Activated T-cell treated with anti-CD3 and anti-CD28 coated beads for 1 hour (primary cell): ENCODE data around the gene SSH2.
"Not testable (repeated sequence)": the region's sequence is repeated elsewhere in the genome, so short reads cannot be mapped to it uniquely, and the experiment has no call there.

Experiments used
- DNase-seq: peaks from one replicate; pipeline ENCODE4 v3.0.0-alpha.2; 2020; ENCODE audit warnings: low read depth

The SSH2 gene

DNA sequence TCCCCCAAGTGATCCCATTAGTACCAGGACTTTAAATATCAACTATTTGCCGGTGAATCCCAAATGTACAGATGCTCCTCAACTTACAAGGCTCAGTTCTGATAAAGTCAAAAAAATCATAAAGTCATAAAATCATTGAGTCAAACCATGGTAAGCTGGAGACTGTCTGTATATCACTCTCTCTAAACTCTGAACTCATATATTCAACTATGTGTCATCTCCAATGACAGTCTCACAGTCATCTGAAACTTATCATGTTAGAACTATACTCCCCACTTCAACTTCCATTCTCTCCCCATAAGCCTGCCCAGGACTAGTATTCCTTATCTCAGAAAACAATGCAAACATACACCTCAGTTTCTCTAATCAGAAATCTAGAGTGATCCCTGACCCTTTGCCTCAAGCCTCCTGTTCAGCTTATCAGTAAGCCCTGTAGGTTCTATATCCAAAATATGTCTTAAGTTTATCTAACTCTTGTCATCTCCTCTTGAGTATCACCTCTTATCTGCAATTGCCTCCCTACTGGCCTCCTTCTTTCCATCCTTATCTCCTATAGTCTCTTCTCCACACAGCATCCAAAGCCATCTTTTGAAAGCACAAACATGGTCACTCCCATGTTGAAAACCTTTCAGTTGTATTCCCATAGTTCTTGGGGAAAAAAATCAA is 55.0 kb downstream of the SSH2 start:
- no peak for DNase-seq

DNA sequence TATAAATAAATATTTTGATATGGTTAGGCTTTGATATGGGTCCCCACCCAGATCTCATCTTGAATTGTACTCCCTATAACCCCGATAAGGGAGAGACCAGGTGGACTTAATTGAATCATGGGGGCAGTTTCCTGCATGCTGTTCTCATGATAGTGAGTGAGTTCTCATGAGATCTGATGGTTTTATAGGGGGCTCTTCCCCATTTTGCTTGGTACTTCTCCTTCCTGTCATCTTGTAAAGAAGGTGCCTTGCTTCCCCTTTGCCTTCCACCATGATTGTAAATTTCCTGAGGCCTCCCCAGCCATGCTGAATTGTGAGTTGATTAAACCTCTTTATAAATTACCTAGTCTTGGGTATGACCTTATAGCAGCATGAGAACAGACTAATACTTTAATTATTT is 55.7 kb downstream of the SSH2 start:
- not testable (repeated sequence) for DNase-seq

- DNase-seq = no peak
These were observed 56.6 kb downstream of the SSH2 start for GRCh38 chr17:29873476-29873875.

- no peak for DNase-seq
These were observed 59.1 kb downstream of the SSH2 start for GRCh38 chr17:29870836-29871465.

- DNase-seq = no peak
These were observed 62.3 kb downstream of the SSH2 start for GRCh38 chr17:29867643-29868181.

DNA sequence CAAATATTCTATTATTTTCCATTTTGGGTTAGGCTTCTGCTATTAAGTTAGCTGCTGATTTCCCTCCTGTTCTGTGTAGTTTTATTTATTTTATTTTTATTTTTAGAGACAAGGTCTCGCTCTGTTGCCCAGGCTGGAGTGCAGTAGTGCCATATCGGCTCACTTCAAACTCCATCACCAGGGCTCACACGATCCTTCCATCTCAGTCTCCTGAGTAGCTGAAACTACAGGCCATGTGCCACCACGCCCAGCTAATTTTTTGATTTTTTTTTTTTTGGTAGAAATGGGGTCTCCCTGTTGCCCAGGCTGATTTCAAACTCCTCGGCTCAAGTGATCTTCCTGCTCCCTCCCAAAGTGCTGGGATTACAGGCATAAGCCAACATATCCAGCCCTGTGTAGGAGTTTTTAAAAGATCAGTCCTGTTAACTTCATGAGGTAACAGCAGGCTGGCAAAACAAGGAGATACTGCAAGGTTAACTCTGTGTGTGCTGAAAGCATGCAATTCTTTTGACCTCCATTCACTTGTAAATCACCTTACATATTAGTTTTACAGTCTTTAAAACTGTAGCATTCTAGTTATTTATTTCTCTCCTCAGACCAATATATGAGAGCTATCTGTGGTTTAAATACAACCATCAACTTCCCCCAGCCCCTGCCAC is 63.2 kb downstream of the SSH2 start:
- no peak for DNase-seq

GRCh38 chr17:29864615-29865014 is 65.4 kb downstream of the SSH2 start:
- no peak for DNase-seq

DNA sequence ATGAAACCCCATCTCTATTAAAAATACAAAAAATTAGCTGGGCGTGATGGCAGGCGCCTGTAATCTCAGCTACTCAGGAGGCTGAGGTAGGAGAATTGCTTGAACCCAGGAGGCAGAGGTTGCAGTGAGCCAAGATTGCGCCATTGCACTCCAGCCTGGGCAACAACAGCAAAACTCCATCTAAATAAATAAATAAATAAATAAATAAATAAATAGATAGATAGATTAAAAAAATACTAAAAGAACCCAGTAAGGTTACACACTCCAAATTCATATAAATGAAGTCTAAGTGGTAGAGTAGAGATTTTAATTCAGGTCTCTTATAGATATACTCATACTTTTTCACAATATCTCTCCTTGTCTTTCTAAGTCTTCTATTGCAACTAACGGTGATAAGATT is 65.9 kb downstream of the SSH2 start:
- not testable (repeated sequence) for DNase-seq

- DNase-seq = no peak
These were observed 67.1 kb downstream of the SSH2 start for GRCh38 chr17:29862951-29863350.

- DNase-seq = no peak
These were observed 67.9 kb downstream of the SSH2 start for GRCh38 chr17:29862127-29862526.

DNA sequence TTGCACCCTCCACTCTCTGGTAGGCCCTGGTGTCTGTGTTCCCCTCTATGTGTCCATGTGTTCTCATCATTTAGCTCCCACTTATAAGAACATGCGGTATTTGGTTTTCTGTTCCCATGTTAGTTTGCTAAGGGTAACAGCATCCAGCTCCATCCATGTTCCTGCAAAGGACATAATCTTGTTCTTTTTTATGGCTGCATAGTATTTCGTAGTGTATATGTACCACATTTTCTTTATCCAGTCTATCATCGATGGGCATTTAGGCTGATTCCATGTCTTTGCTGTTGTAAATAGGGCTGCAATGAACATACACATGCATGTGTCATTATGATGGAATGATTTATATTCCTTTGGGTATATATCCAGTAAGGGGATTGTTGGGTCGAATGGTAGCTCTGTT is 70.6 kb downstream of the SSH2 start:
- not testable (repeated sequence) for DNase-seq

- DNase-seq = no peak
These were observed 72.2 kb downstream of the SSH2 start for GRCh38 chr17:29857823-29858222.

DNA sequence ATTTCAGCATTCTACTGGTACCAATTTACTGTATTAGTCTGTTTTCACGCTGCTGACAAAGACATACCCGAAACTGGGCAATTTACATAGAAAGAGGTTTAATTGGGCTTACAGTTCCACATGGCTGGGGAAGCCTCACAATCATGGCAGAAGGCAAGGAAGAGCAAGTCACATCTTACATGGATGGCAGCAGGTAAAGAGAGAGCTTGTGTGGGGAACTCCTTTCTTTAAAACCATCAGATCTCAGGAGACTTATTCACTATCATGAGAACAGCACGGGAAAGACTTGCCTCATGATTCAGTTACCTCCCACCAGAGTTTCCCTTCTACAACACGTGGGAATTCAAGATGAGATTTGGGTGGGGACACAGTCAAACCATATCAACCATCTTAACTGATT is 72.9 kb downstream of the SSH2 start:
- not testable (repeated sequence) for DNase-seq

- no peak for DNase-seq
These were observed 74.3 kb downstream of the SSH2 start for GRCh38 chr17:29855686-29856085.

GRCh38 chr17:29848737-29849136 is 81.3 kb downstream of the SSH2 start:
- no peak for DNase-seq

DNA sequence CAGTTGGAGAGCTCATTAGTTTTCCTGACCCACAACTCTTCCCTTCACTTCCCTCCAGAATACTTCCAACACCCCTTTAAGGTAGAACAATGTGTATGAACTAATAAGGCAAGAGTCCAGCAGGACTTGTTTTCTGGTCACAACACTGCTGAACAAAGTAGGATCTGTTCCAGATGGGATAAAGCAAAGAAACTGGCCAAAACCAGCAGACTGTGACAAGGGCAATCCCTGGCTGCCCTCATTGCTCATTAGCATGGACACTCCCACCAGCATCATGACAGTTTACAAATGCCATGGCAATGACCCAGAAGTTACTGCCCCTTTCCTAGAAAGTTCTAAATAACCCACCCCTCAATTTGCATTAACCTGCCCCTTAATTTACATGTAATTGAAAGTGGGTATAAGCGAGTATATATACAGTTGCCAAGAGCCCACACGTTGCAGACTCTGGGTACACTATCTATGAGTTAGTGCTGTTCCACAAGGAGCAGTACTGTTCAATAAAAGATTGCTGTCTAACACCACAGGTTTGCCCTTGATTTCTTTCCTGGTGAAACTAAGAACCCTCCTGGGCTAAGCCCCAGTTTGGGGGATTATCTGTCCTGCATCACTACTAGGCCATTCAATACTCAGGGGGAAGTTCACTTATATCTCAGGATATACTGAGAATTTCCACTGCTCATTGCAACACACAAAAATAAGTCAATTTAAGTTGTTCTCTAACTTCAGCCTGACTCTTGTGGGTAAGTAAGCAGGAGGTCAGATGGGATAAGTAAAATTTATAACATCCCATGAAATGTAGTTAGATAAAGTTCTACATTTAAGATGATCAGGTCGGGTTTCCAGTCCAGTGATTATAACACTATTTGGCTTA is 82.3 kb downstream of the SSH2 start:
- no peak for DNase-seq

DNA sequence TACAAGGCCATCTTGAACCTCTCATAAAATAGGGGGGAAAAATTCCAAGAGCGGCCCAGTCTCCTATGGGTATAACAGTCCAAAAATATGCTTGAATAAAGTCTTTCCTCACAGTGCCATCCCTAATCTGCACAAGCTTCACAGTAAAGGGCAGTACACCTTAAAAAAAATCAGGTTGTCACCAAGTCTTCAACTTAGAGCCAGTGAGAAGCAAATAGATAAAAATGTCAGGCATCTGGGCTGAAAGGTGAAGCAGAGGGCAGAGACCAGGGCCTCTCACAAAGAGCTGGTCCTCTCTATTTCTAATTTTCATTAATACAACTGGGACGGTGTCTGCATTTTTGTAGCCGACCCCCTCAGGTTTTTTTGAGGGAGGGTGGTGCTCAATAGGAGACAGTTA is 82.9 kb downstream of the SSH2 start:
- no peak for DNase-seq

DNA sequence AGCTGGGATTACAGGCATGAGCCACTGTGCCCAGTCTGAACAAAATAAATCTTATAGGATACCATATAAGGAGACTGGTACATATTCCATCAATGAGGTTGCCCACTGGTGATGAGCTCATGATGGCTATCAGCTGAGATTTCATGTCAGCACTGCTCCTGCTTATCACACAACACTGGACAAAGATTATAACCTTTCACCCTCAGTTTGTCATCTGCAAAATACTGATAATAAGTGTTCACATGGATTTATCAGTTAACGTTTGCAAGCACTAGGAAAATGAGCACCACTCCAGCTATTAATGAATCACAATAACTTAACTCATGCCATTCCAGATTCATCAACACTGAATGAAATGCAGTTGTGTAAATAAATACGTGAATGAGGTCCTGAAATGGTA is 83.7 kb downstream of the SSH2 start:
- DNase-seq = no peak

- DNase-seq = no peak
These were observed 85.5 kb downstream of the SSH2 start for GRCh38 chr17:29844339-29845048.

DNA sequence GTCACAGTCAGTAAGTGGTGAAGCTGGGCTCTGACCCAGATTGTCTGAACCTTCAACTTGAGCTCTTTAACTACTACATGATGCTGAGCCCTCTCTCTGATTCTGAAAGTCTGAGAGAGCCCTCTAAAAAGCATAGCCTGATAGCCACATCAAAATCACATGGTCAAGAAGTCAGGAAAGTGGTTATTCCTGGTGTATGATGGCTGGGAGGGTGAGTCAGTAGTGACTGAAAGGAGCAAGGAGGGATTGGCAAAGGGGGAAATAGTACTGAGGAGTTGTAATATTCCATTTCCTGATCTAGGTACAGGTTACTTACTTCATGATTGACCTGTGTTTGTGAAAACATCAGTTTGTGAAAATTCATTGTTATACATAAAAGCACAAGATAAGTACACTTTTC is 89.1 kb downstream of the SSH2 start:
- DNase-seq = no peak

- DNase-seq = no peak
These were observed 90.4 kb downstream of the SSH2 start for GRCh38 chr17:29839656-29840055.

DNA sequence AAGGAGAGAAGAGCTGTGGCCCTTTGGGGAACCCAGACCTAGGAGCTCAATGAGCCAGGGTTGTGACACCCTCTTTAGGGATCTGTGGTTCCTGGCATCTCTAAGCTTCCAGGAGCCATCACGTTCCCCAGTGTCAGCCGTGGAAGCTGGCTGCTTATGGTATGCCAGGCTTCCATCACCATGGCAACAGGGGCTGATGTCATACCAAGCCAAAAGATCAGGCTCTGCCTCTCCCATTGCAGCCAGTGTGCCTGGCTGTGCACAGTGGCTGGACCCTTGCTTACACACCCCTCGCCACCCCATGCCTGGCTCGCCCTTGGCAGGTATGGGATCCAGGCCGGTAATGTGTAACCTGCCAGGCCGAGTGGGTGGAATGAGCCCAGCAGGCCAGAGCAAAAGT is 91.1 kb downstream of the SSH2 start:
- DNase-seq = no peak
